Lower lobe of right lung (tissue), 2 donors: Measurements from ENCODE around the gene SPATA4. TPM values are rescaled to one million over a fixed set of nuclear protein-coding genes. Genes with fewer than 3 reads are reported as not detected.
"Not testable (repeated sequence)": the region's sequence is repeated elsewhere in the genome, so short reads cannot be mapped to it uniquely, and the experiment has no call there.

Source experiments
- ATAC-seq, 2 donors: fragments of 200-7000 bp; cut with Tn5 transposase; one replicate each; pipeline ENCODE4 v1.9.1; 2020 to 2022; ENCODE audit warnings: mild to moderate bottlenecking in 2 of 2, moderate library complexity in 2 of 2
- DNase-seq: peaks from one replicate; pipeline ENCODE4 v3.0.0-alpha.2; 2020
- H3K27ac ChIP-seq: fragments of 200-600 bp; one replicate; pipeline ENCODE4 v1.8.0; 2022
- H3K27me3 ChIP-seq: fragments of 200-600 bp; one replicate; pipeline ENCODE4 v1.8.0; 2022; ENCODE audit warnings: low read depth
- H3K36me3 ChIP-seq: fragments of 200-600 bp; one replicate; pipeline ENCODE4 v1.8.0; 2022; ENCODE audit warnings: mild to moderate bottlenecking
- H3K4me1 ChIP-seq: fragments of 200-600 bp; one replicate; pipeline ENCODE4 v1.8.0; 2022
- H3K4me3 ChIP-seq: fragments of 200-600 bp; one replicate; pipeline ENCODE4 v1.8.0; 2022; ENCODE audit warnings: mild to moderate bottlenecking
- H3K9me3 ChIP-seq: fragments of 200-600 bp; one replicate; pipeline ENCODE4 v1.8.0; 2022
- CTCF ChIP-seq: fragments of 200-600 bp; IDR thresholded peaks from one replicate; pipeline ENCODE4 v1.8.0; 2022; ENCODE audit warnings: antibody characterized with exemption, mild to moderate bottlenecking
- intact Hi-C: fragments of 100-400 bp; cut with DNase I; formaldehyde crosslinking; loops from one replicate; pipeline ENCODE4 v1.11.0; 2022
- total RNA-seq: library from RNA; stranded (reverse); fragmentation: NEBNext Ultra II Directional; extraction: Animal tissue kit (Norgen Biotek cat#: 25700); gene quantifications from one replicate; pipeline ENCODE4 v1.2.1, GENCODE V29; 2021
- donor health status: DM: no; HTN: yes; CAD: no; lungs with severe emphysema.

SPATA4 gene
- total RNA-seq, 1 donor from 2014 or later: 1.2 TPM

DNA sequence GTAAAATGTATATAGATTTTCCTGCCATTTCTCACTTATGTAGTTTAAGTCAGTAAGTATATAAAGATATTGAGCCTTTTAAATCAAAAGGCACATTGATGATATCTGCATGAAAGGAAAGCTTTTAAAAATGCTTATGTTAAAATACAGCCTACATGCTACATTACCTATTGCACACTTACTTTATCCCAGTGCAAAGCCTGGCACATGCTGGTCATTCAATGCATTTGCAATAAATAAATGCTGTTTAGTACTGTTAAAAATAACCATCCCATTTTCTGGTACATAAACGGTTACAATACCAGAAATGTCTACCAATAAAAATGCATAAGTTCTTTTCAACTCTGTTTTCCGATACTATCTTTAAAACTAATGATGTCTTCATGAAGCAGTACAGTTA, 22.1 kb upstream of the SPATA4 start:
- Histone ChIP-seq H3K27me3 (no peaks in the 10 kb centered on the region), H3K4me3 (no peak overlapping the region), H3K36me3 (no peaks in the 10 kb centered on the region), H3K4me1 (no peaks in the 10 kb centered on the region), H3K9me3 (no peaks in the 10 kb centered on the region), H3K27ac (no peak overlapping the region)
- DNase-seq (no peak), ATAC-seq (no peak)
- intact Hi-C loops: no loop called here
- no peak for TF ChIP-seq CTCF

DNA sequence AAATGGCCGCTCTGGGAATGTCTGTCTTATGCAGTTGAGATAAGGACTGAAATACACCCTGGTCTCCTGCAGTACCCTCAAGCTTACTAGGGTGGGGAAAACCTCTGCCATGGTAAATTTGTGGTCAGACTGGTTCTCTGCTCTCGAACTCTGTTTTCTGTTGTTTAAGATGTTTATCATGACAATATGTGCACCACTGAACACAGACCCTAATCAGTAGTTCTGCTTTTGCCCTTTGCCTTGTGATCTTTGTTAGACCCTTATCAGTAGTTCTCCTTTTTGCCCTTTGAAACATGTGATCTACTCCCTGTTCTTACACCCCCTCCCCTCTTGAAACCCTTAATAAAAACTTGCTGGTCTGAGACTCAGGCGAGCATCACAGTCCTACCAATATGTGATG, 17.0 kb upstream of the SPATA4 start:
- H3K27ac ChIP-seq, intact Hi-C loops, H3K4me1 ChIP-seq, ATAC-seq, DNase-seq, H3K27me3 ChIP-seq, H3K9me3 ChIP-seq, H3K36me3 ChIP-seq, H3K4me3 ChIP-seq: not testable (repeated sequence)

DNA sequence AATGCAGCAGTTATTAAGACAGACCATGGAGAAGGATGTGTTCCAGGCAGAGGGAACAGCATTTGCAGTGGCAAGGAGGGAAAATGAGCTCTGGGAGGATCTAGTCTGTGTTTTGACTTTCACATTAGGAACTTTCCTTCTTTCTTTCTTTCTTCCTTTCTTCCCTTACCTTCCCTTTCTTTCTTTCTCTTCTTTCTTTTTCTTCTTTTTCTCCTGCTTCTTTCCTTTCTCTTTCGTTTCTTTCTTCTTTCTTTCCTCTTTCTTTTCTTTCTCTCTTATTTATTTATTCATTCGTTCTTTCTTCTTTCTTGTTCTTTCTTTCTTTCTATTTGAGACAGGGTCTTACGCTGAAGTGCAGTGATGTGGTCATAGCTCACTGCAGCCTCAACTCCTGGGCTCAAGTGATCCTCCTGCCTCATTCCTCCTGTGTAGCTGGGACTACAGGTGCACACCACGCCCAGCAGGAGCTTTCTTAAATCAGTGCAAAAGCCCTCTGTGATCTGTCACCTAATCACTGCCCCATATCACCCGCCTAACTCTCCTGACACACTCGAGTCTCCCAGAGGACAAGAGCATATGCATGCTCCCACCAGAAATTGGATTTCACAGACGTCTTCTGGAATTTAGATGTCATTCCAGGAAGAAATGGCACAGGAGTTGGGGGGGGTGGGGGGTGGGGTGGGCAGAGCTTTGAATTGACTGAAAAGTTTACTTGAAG, 15.4 kb upstream of the SPATA4 start:
- ATAC-seq (no peak), DNase-seq (no peak)
- H3K9me3 ChIP-seq: no peaks in the 10 kb centered on the region
- H3K36me3 ChIP-seq: no peaks in the 10 kb centered on the region
- no peaks in the 10 kb centered on the region for H3K27me3 ChIP-seq
- no peak overlapping the region for H3K27ac ChIP-seq
- TF ChIP-seq CTCF: no peak
- no peak overlapping the region for H3K4me3 ChIP-seq
- H3K4me1 ChIP-seq: no peaks in the 10 kb centered on the region
- intact Hi-C loops: no loop called here

- intact Hi-C loops: no loop called here
- Histone ChIP-seq H3K27ac (no peak overlapping the region), H3K36me3 (no peaks in the 10 kb centered on the region), H3K4me1 (no peaks in the 10 kb centered on the region), H3K4me3 (no peak overlapping the region), H3K9me3 (no peaks in the 10 kb centered on the region), H3K27me3 (peaks cover 4% of the 10 kb centered on the region)
- TF ChIP-seq CTCF: no peak
- ATAC-seq (no peak), DNase-seq (no peak)
Measured at GRCh38 chr4:176210101-176210500, 14.7 kb upstream of the SPATA4 start.

DNA sequence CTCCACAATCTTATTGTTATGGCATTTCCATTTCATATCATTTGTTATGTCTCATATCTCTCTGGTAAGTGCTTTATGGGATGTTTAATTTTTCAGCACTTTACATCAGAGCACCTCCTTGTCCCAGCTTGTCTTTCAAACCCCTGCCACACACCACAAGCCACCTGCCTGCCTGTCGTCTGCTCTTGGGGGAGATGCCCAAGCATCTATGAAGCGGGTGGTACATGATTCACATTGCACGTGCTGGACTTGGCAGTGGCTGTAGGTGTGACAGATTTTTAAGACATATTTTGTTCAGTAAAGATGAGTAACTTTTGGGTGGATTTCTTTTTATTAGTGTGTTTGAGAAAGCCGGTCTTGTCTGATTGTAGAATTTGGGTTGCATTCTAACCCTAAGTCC, 14.2 kb upstream of the SPATA4 start:
- intact Hi-C loops: no loop called here
- Histone ChIP-seq H3K4me1 (no peaks in the 10 kb centered on the region), H3K4me3 (no peak overlapping the region), H3K9me3 (no peaks in the 10 kb centered on the region), H3K36me3 (no peaks in the 10 kb centered on the region), H3K27me3 (peaks cover 4% of the 10 kb centered on the region), H3K27ac (no peak overlapping the region)
- TF ChIP-seq CTCF: no peak
- no peak for DNase-seq
- no peak for ATAC-seq

- intact Hi-C loops: no loop called here
- Histone ChIP-seq H3K27ac (no peak overlapping the region), H3K4me1 (no peaks in the 10 kb centered on the region), H3K36me3 (no peaks in the 10 kb centered on the region), H3K9me3 (no peaks in the 10 kb centered on the region), H3K4me3 (no peak overlapping the region), H3K27me3 (peaks cover 4% of the 10 kb centered on the region)
- no peak for ATAC-seq
- DNase-seq: no peak
- no peak for TF ChIP-seq CTCF
Measured at GRCh38 chr4:176207839-176208238, 12.5 kb upstream of the SPATA4 start.
